Stimulated activated CD8-positive, alpha-beta memory T cell treated with anti-CD3 and anti-CD28 coated beads, Interleukin-15, amount 100 ng/mL, for 1 hour (primary cell): ENCODE measurements around the gene EFEMP2.
"Not testable (repeated sequence)": the region's sequence is repeated elsewhere in the genome, so short reads cannot be mapped to it uniquely, and the experiment has no call there.

Experiments
- DNase-seq: peaks from one replicate; pipeline ENCODE4 v3.0.0-alpha.2; 2020; ENCODE audit warnings: low read depth

The EFEMP2 gene

GRCh38 chr11:65900125-65900898, 27.7 kb upstream of the EFEMP2 start, which contains the start of gene FOSL1:
Gene FOSL1, minus strand, starts transcription at chr11:65900388. Its CDS starts 49 bp downstream, at chr11:65900339.
- peak; percentile 78 for DNase-seq

DNA sequence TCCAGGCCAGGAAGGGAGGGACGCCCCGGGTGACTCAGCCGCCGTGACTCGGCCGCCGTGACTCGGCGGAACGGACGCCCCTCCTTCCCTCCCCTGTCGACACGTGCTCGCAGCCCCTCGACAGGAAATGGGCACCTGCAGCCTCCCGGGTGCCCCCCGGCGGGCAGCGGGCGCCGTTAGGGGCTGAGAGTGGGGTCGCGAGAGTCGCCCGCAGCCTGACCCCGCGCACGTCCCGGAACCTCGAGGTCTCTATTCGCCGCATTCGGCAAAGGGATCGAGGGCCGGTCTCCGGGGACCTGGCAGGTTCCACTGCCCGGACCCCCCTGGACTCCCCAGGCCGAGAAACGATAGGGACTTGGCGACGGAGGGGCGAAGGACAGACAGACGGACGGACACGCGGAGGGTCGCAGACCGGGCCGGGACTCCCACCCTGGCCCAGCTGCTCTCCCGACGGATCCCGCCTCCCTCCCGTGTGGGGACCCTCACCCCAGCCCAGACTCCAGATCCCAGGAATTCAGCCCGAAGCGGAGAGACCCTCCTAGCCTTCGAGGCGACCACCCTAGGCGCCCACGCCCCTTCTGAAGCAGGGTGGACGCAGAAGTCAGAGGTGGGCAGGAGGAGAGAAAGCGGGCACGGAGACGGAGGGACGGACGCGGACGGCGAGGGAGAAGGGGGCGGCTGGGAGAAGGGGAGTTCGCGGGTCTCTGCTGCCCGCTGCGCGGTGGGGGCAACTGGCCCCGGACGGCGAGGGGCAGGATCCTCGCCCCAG, 26.9 kb upstream of the EFEMP2 start:
- DNase-seq: no peak

GRCh38 chr11:65898656-65899355, 26.2 kb upstream of the EFEMP2 start:
- DNase-seq: no peak

DNA sequence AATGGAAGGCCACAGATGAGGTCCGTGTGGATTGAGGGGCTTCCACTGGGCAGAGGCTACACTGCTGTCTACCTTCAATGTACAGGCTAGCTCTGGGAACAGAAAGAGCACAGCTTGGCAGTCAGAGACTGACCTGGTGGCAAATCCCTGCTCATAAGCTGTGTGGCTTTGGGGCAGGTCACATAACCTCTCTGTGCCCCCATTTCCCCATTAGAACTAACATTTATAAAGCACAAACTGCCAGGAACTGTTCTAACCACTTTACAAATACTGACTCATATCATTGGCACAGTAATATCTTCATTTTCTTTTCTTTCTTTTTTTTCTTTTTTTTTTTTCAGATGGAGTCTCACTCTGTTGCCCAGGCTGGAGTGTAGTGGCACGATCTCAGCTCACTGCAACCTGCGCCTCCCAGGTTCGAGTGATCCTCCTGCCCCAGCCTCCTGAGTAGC, 24.4 kb upstream of the EFEMP2 start:
- no peak for DNase-seq

DNA sequence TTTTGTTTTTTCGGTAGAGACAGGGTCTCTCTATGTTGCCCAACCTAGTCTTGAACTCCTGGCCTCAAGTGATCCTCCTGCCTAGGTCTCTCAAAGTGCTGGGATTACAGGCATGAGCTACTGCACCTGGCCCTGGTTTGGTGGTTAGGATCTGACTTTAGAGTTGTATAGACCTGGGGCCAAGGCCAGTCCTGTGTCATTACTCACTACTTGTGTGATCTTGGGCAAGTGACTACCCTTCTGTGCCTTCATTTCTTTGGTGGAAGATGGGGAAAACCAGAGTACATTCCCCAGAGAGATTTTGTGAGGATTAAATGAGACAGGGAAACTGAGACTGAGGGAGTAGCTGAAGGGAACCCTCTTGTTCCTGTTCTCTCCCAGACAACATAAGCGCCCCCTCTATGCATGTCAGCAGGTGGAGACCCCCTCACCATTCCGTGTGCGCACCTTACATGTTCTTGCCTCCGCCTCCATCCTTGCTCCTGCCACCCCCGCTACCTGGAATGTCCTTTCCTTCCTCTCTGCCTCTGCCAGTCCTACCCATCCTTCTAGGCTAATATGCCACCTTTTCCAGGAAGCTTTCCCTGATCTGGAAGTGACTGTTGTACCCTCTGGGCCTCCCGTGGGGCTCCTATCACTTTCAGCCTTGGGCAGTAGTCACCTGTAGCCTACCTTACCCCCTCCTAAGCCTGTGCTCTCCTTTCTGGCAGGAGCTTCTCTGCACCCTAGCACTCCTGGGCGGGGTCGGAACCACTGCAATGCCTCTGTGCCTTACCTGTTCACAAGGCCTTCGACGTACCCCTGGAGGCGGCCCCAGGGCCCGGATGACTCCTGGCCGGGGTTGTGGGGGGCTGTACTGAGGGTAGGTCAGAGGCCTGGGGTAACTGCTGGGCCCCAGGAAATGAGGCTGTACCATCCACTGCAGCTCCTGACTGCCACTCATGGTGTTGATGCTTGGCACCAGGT, 23.7 kb upstream of the EFEMP2 start:
- no peak for DNase-seq

- DNase-seq: no peak
Measured at GRCh38 chr11:65895482-65895981, 22.9 kb upstream of the EFEMP2 start.

- DNase-seq: no peak
Measured at GRCh38 chr11:65894034-65894591, 21.5 kb upstream of the EFEMP2 start.

DNA sequence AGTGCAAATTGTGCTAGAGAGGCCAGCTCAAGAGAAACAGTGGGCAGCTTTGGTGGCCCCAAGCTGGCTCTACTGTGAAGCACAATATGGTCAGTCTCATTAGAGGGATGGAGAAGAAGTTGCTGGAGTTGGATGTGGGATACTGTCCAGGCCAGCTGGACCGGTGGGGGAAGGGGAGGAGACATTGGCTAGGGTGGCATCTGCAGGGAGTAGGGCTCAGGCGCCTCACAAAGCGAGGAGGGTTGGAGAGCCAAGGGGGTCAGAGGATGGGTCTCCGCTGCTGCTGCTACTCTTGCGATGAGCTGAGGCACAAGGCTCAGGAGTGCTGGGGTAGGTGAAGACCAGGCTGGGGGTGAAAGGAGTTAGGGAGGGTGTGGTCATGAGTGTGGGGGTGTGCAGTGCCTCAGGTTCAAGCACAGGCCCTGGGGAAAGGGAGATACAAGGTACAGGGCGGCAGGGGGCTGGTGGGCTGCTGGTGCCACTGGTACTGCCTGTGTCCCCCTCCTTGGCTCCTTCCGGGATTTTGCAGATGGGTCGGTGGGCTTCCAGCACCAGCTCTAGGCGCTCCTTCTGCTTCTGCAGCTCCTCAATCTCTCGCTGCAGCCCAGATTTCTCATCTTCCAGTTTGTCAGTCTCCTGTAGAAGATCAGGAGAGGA, 20.2 kb upstream of the EFEMP2 start:
- DNase-seq: no peak

DNA sequence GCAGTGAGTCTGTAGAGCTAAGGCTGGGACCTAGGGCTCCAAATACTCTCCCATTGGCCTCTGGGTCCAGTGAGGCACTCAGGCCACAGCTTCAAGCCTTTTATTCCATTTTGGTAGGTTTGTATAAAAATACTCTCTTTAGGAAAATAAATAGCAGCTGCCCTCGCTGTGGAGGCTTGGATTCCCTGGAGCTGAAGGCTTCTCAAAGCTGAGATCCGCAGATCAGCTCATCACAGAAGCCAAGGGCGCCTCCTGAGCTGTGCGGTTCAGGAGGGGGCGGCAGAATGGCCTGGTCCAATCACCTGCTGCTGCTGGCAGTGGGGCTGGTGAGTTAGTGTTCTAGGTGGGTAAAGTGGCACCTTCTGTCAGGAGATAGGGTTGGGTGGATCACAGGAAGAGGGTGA, 19.5 kb upstream of the EFEMP2 start:
- DNase-seq: not testable (repeated sequence)

DNA sequence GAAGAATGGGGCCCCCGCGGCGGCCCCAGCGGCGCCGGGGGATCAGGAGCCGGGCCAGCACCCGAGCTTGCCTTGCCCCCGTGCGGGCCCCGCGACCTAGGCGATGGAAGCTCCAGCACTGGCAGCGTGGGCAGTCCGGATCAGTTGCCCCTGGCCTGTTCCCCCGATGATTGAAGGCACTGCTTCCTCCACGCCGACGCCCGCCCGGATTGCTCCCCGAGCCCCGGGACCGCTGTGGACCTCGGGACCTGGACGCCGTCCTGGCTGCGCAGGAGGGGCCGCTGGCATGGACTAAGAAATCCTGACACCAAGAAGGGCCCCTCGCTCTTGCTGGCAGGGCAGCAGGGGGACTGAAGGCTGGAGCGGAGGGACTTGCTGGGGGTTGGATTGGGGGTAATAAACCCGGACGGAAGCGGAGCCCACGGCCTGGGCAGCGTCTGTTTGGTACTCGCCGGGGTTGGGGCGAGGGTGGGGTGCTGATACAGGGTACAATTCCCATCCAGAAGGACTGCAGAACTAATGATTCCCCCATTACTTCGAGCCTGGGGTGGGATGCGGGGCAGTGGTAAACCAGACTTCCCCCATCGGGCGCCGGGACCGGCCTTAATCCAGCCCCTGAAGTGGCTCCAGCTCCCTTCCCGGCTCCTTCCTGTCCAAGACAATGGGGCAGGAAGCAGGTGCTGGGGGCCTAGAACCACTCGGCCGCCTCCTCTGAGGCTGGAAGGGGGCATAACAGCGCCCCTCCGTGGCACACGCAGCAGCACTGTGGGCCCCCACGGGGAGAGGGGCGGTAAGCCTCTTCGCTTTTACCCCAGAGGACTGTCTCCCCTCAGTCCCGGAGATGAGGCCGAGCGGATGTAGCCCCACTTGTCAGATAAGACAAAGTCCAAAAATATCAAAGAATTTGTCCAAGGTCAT, 18.9 kb upstream of the EFEMP2 start:
- no peak for DNase-seq

DNA sequence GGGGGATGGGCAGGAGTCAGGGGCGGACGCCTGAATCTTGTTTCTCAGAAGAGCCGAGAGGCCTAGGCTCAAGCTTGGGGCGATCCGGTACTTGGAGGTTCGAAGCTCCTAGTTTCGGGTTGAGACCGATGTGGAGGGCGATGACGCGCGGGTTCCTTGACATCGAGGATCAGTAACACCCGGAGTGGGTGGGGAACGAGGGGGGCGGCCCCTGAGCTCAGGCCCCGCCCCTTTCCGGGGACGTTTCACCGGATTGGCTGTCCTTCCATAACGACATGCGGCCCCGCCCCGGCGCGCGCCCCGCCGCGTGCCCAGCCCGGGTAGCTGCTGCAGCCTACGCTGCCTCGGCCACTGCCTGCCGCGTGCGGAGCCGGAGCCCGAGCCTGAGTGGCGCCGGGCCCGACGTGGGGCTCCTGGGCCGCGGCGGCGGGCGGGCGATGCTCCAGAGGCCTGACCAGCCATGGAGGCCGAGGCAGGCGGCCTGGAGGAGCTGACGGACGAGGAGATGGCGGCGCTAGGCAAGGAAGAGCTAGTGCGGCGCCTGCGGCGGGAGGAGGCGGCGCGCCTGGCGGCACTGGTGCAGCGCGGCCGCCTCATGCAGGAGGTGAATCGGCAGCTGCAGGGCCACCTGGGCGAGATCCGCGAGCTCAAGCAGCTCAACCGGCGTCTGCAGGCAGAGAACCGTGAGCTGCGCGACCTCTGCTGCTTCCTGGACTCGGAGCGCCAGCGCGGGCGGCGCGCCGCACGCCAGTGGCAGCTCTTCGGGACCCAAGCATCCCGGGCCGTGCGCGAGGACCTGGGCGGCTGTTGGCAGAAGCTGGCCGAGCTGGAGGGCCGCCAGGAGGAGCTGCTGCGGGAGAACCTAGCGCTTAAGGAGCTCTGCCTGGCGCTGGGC, 18.0 kb upstream of the EFEMP2 start, which contains the start of gene CCDC85B:
Gene CCDC85B (plus strand): TSS at position 350 of the 895 bp plus-strand sequence. CDS start 111 bp downstream, at position 461.
- DNase-seq: peak; percentile 98

DNA sequence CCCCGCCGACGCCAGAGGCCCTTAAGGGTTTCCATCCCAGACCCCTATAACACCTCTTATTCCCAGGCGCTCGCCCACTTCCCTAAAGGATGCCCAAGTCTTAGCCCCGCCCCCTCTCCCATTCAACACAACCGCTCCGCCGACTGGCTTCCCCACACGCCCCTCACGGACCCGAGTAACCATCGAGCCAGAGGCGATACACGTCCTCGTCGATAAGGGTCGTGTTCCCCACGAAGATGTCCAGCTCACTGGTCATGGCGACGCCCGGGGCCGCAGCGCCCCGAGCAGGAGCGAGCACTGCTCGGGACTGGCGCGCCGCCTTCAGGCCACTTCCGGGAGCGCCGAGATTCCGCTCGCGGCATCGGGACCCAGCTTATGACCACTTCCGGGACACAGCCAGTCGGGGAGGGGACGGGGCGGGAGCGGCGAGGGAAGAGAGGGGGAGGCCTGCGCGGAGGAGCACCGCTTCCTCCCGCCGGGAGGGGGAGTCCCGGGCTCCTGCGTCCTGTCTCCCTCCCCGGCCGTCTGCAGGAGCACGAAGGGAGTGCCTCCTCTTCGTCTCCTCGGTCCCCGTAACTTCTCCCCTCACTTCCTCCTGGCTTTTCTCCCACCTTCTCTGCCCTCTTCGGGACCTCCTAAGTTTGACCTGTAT, 15.7 kb upstream of the EFEMP2 start, which contains the start of gene FIBP:
Gene FIBP (minus strand): TSS at position 309 of the 652 bp plus-strand sequence. CDS start 53 bp downstream, at position 256.
- peak; percentile 86 for DNase-seq

- DNase-seq: no peak
Measured at GRCh38 chr11:65887723-65888162, 15.1 kb upstream of the EFEMP2 start.

DNA sequence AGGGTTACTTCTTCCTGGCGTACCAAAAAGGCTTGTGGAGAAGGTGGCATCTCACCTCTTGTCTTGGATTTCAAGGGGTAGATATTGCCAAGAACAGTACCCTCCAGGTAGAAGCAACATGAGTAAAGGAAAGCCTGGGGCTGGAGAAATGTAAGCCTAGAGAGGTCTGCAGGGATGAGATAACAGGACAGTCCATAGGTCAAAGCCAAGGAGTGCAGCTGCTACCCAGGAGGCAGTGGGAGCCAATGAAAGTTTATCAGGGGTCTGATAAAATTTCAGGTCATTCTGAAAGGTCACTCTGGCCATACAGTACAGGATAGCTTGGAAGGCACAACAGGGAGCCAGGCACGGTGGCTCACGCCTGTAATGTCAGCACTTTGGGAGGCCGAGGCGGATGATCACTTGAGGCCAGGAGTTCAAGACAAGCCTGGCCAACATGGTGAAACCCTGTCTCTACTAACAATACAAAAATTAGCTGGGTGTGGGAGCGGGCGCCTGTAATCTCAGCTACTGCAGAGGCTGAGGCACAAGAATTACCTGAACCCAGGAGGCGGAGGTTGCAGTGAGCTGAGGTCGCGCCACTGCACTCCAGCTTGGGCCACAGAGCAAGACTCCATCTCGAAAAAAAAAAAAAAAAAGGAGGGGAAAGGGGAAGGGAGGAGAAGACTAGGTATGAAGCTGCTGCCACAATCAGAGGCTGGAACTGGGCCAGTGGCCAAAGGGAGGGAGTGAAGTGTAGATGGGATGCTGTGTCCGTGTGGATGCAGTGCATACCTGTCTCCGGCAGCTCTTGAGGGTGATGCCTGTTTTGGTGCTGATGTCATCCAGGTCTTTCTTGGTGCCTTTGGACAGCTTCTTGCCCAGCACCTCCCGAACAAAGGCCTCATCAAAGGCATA, 14.5 kb upstream of the EFEMP2 start:
- DNase-seq: no peak

DNA sequence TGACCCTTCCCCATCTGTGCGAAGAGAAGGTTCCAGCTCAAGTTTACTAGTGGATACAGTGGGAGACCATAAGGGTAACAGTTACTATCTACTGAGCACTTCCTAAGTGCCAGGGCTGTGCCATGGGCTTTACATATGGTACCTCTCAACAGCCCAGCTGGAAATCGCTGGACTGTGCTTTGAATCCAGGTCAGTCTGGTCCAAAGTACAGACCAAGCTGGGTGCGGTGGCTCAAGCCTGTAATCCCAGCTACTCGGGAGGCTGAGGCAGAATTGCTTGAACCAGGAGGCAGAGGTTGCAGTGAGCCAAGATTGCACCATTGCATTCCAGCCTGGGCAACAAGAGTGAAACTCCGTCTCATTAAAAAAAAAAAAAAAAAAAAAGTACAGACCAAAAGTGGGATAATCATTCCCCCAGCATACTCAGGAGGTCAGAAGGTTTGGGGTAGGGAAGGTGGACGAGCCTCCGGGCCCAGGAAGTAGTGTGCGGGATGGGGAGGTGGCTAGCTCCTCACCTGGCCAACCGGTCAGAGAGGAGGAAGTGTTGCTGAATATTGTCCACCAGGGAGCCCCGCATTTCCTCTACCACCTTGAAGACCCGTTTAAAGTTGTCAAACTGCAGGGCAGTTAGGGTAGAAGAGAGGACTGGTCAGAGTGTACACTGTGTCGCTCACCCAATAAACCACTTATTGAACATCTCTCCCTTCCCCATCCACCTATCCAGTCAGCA, 13.4 kb upstream of the EFEMP2 start:
- no peak for DNase-seq
